HL-60 (cell line): Measurements from ENCODE around the gene ZNF618.

Source experiments
- DNase-seq, 2 experiments: peaks; one replicate each; pipeline ENCODE4 v3.0.0-alpha.2; 2010 to 2020; ENCODE audit warnings: low read depth in 1 of 2, low spot score in 1 of 2
- H3K27ac ChIP-seq: fragments of 250-450 bp; sonication (Bioruptor Pico); replicated peaks from 2 replicates; pipeline ENCODE4 v1.5.1; 2020; ENCODE audit warnings: mild to moderate bottlenecking, moderate library complexity
- H3K27me3 ChIP-seq: fragments of 250-450 bp; sonication (Bioruptor Pico); 2 replicates; pipeline ENCODE4 v1.5.1; 2021; ENCODE audit warnings: mild to moderate bottlenecking, moderate library complexity; ENCODE audit not compliant: insufficient read depth, poor library complexity, severe bottlenecking
- H3K4me3 ChIP-seq: replicated peaks from 2 replicates; pipeline ENCODE4 v1.5.1; 2011; ENCODE audit warnings: mild to moderate bottlenecking, control low read depth, low read length; ENCODE audit not compliant: insufficient read depth
- GABPA ChIP-seq: IDR thresholded peaks from 2 replicates; pipeline ENCODE4 v1.6.1; 2012; ENCODE audit warnings: low read depth
- POLR2AphosphoS5 ChIP-seq: IDR thresholded peaks from 2 replicates; pipeline ENCODE4 v1.6.1; 2012; ENCODE audit warnings: low read depth
- SPI1 ChIP-seq: IDR thresholded peaks from 2 replicates; pipeline ENCODE4 v1.6.1; 2012; ENCODE audit warnings: low read depth, mild to moderate bottlenecking, borderline replicate concordance
- TF ChIP-seq, protein P1 (sequence below): IDR thresholded peaks from one replicate; pipeline ENCODE4 v1.5.1; 2011; ENCODE audit warnings: low read length, control low read depth, inconsistent platforms; ENCODE audit not compliant: insufficient read depth
- TF ChIP-seq, protein P2 (sequence below): IDR thresholded peaks from 2 replicates; pipeline ENCODE4 v1.6.1; 2012; ENCODE audit warnings: low read depth; ENCODE audit not compliant: insufficient replicate concordance

ZNF618 gene

DNA sequence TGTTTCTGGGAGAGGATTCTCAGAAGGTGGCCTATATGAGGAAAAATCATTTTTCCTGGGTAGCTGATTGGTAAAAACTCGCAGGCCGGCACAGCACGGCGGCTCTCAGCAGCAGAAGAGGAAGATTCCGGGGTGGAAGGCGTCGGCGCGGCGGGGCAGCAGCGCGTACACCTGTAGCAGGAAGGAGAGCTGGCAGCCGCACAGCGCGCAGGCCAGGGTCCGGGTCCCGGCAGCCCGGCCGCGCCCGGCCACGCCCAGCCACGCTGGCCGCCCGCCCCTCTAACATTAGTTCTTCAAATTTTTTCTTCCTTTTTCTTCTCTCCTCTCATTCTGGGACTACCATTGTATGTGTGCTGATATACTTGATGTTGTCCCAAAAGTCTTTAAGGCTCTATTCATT is 24.8 kb upstream of the ZNF618 start:
- Histone ChIP-seq H3K27ac (no peak overlapping the region), H3K4me3 (no peak overlapping the region), H3K27me3 (no peaks in the 10 kb centered on the region)
- DNase-seq = no peak
- TF ChIP-seq, protein P1, sequence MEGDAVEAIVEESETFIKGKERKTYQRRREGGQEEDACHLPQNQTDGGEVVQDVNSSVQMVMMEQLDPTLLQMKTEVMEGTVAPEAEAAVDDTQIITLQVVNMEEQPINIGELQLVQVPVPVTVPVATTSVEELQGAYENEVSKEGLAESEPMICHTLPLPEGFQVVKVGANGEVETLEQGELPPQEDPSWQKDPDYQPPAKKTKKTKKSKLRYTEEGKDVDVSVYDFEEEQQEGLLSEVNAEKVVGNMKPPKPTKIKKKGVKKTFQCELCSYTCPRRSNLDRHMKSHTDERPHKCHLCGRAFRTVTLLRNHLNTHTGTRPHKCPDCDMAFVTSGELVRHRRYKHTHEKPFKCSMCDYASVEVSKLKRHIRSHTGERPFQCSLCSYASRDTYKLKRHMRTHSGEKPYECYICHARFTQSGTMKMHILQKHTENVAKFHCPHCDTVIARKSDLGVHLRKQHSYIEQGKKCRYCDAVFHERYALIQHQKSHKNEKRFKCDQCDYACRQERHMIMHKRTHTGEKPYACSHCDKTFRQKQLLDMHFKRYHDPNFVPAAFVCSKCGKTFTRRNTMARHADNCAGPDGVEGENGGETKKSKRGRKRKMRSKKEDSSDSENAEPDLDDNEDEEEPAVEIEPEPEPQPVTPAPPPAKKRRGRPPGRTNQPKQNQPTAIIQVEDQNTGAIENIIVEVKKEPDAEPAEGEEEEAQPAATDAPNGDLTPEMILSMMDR = no peak
- no peak for TF ChIP-seq POLR2AphosphoS5
- TF ChIP-seq GABPA = no peak
- TF ChIP-seq SPI1 = no peak
- TF ChIP-seq, protein P2, sequence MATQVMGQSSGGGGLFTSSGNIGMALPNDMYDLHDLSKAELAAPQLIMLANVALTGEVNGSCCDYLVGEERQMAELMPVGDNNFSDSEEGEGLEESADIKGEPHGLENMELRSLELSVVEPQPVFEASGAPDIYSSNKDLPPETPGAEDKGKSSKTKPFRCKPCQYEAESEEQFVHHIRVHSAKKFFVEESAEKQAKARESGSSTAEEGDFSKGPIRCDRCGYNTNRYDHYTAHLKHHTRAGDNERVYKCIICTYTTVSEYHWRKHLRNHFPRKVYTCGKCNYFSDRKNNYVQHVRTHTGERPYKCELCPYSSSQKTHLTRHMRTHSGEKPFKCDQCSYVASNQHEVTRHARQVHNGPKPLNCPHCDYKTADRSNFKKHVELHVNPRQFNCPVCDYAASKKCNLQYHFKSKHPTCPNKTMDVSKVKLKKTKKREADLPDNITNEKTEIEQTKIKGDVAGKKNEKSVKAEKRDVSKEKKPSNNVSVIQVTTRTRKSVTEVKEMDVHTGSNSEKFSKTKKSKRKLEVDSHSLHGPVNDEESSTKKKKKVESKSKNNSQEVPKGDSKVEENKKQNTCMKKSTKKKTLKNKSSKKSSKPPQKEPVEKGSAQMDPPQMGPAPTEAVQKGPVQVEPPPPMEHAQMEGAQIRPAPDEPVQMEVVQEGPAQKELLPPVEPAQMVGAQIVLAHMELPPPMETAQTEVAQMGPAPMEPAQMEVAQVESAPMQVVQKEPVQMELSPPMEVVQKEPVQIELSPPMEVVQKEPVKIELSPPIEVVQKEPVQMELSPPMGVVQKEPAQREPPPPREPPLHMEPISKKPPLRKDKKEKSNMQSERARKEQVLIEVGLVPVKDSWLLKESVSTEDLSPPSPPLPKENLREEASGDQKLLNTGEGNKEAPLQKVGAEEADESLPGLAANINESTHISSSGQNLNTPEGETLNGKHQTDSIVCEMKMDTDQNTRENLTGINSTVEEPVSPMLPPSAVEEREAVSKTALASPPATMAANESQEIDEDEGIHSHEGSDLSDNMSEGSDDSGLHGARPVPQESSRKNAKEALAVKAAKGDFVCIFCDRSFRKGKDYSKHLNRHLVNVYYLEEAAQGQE = no peak

DNA sequence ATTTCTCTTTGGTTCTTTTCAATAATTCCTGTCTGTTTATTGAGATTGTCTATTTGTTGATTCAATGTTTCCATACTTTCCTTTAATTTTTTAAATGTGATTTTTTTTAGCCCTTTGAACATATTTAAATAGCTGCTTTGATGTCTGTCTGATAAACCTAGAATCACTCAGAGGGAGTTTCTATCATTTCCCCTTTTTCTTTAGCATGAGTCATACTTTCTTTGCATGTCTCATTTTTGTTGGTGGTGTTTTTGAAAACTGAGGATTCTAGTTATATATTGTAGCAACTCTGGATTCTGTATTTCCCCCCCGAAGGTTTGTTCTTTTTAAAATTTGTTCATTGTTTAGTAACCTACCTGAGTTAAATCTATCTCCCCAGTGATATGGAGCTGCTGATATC is 24.2 kb upstream of the ZNF618 start:
- DNase-seq = no peak
- no peaks in the 10 kb centered on the region for H3K27me3 ChIP-seq
- TF ChIP-seq POLR2AphosphoS5 (no peak), SPI1 (peak; percentile 72), GABPA (no peak)
- TF ChIP-seq, protein P1 = no peak
- TF ChIP-seq, protein P2 = no peak
- no peak overlapping the region for H3K27ac ChIP-seq
- H3K4me3 ChIP-seq = no peak overlapping the region

DNA sequence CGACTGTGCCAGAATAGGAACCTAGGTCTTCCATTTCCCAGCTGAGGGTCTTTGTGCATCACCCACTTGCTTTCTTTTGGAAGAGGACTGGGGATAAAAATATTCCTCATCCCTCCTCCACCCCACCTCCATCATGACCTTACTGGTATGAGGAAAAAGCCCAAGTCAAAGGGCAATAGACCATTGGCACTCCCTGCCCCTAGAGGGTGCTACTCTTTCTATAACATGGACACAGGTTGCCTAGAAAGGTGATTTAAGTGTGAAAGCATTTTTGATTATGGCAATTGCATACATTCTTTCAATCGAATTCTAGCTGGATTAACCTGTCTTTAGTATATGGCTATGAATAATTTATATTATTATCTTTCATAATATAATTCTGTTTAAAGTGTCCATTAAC is 22.8 kb upstream of the ZNF618 start:
- TF ChIP-seq POLR2AphosphoS5 (no peak), GABPA (no peak)
- TF ChIP-seq, protein P1 = peak; percentile 3
- TF ChIP-seq, protein P2 = no peak
- no peaks in the 10 kb centered on the region for H3K27me3 ChIP-seq
- H3K4me3 ChIP-seq = no peak overlapping the region
- DNase-seq = no peak
- no peak overlapping the region for H3K27ac ChIP-seq
